Activated B cell treated with CpG ODN at 0.5 μM for 24 hours (primary cell): ENCODE data around the gene REPIN1. TPM values are rescaled to one million over a fixed set of nuclear protein-coding genes. Genes with fewer than 3 reads are reported as not detected.
A peak's percentile ranks its signal among the peaks of the same experiment; 100 is the strongest.

Experiments used
- ATAC-seq: fragments of 200-7000 bp; cut with Tn5 transposase; one replicate; pipeline ENCODE4 v1.10.0; 2021; ENCODE audit warnings: low read depth, mild to moderate bottlenecking, moderate library complexity
- CTCF ChIA-PET: fragments of 350-600 bp; sonication (Branson Sonifier 250); formaldehyde crosslinking; loops from one replicate; lab custom pipeline; 2021; ENCODE audit warnings: antibody characterized with exemption; lab: Charles Lee
- POLR2A ChIA-PET: fragments of 350-600 bp; sonication (Branson Sonifier 250); formaldehyde crosslinking; loops from one replicate; lab custom pipeline; 2021; ENCODE audit warnings: antibody characterized with exemption; lab: Charles Lee
- DNase-seq: peaks from one replicate; pipeline ENCODE4 v3.0.0; 2022
- H3K27ac Mint-ChIP-seq: one replicate; pipeline ENCODE4 v1.8.0; 2020; ENCODE audit warnings: mixed read lengths
- H3K27me3 Mint-ChIP-seq: one replicate; pipeline ENCODE4 v1.8.0; 2021; ENCODE audit warnings: mixed read lengths
- H3K36me3 Mint-ChIP-seq: one replicate; pipeline ENCODE4 v1.8.0; 2021; ENCODE audit warnings: low read depth, mixed read lengths
- H3K4me1 Mint-ChIP-seq: one replicate; pipeline ENCODE4 v1.8.0; 2021; ENCODE audit warnings: mixed read lengths
- H3K4me3 Mint-ChIP-seq: one replicate; pipeline ENCODE4 v1.8.0; 2020; ENCODE audit warnings: mild to moderate bottlenecking, mixed read lengths
- H3K9me3 Mint-ChIP-seq: one replicate; pipeline ENCODE4 v1.8.0; 2020; ENCODE audit warnings: mixed read lengths
- CTCF ChIP-seq: fragments of 200-600 bp; IDR thresholded peaks from one replicate; pipeline ENCODE4 v1.8.0; 2022; ENCODE audit warnings: antibody characterized with exemption, mild to moderate bottlenecking
- intact Hi-C: fragments of 100-400 bp; cut with micrococcal nuclease; formaldehyde crosslinking; loops from one replicate; pipeline ENCODE4 v1.15.1; 2024
- total RNA-seq: library from RNA; stranded (reverse); gene quantifications from 2 replicates; pipeline ENCODE4 v1.2.3, GENCODE V29; 2022

REPIN1 gene
- total RNA-seq, 1 donor from 2014 or later, result 116 TPM

- no peak for TF ChIP-seq CTCF
- Mint-ChIP-seq H3K9me3 (no peaks in the 10 kb centered on the region), H3K27me3 (no peaks in the 10 kb centered on the region), H3K27ac (no peak overlapping the region), H3K4me3 (no peak overlapping the region), H3K4me1 (peaks cover 16% of the 10 kb centered on the region), H3K36me3 (peaks cover 25% of the 10 kb centered on the region)
- CTCF ChIA-PET, result no interaction called here
- DNase-seq (no peak), ATAC-seq (no peak)
- POLR2A ChIA-PET, result interaction anchor here (0.6 to 1.3 kb wide), 2 partner anchors 49 to 91 kb away, joined by 3 read pairs; no protein-coding TSS in a partner anchor
- intact Hi-C loops, result no loop called here
Measured at GRCh38 chr7:150415161-150416153, 46.8 kb downstream of the REPIN1 start.

GRCh38 chr7:150417239-150417638 lies 48.6 kb downstream of the REPIN1 start:
- DNase-seq (no peak), ATAC-seq (no peak)
- Mint-ChIP-seq H3K4me1 (peaks cover 12% of the 10 kb centered on the region), H3K9me3 (no peaks in the 10 kb centered on the region), H3K36me3 (peaks cover 9% of the 10 kb centered on the region), H3K27me3 (peaks cover 4% of the 10 kb centered on the region), H3K4me3 (no peak overlapping the region), H3K27ac (no peak overlapping the region)
- POLR2A ChIA-PET, result interaction anchor here (1.2 to 2.2 kb wide), 4 partner anchors 8 to 48 kb away, joined by 3 to 9 read pairs (median 3); no protein-coding TSS in a partner anchor
- CTCF ChIA-PET, result interaction anchor here (1.2 to 1.7 kb wide), 3 partner anchors 59 to 96 kb away, joined by 3 to 5 read pairs (median 3); no protein-coding TSS in a partner anchor
- intact Hi-C loops, result no loop called here
- TF ChIP-seq CTCF, result no peak

GRCh38 chr7:150417863-150418262 lies 49.2 kb downstream of the REPIN1 start:
- intact Hi-C loops, result no loop called here
- ATAC-seq (no peak), DNase-seq (no peak)
- Mint-ChIP-seq H3K27ac (no peak overlapping the region), H3K36me3 (peaks cover 3% of the 10 kb centered on the region), H3K4me1 (peaks cover 12% of the 10 kb centered on the region), H3K27me3 (peaks cover 4% of the 10 kb centered on the region), H3K9me3 (no peaks in the 10 kb centered on the region), H3K4me3 (no peak overlapping the region)
- CTCF ChIA-PET, result interaction anchor here (0.9 to 1.7 kb wide), 4 partner anchors 51 to 97 kb away, joined by 3 to 5 read pairs (median 3); no protein-coding TSS in a partner anchor
- no peak for TF ChIP-seq CTCF
- POLR2A ChIA-PET, result interaction anchor here (1.2 to 2.2 kb wide), 4 partner anchors 9 to 48 kb away, joined by 3 to 9 read pairs (median 3); no protein-coding TSS in a partner anchor

- TF ChIP-seq CTCF, result no peak
- DNase-seq (peak; percentile 8), ATAC-seq (no peak)
- no peaks in the 10 kb centered on the region for H3K36me3 Mint-ChIP-seq
- CTCF ChIA-PET, result interaction anchor here (1.6 to 2.4 kb wide), 4 partner anchors 11 to 65 kb away, joined by 5 to 13 read pairs (median 10); a partner anchor contains a TSS
- POLR2A ChIA-PET, result interaction anchor here (1.5 to 1.6 kb wide), 2 partner anchors 40 to 64 kb away, joined by 4 to 5 read pairs; no protein-coding TSS in a partner anchor
- intact Hi-C loops, result no loop called here
- H3K9me3 Mint-ChIP-seq, result no peaks in the 10 kb centered on the region
- peaks cover 7% of the 10 kb centered on the region for H3K27me3 Mint-ChIP-seq
- no peak overlapping the region for H3K27ac Mint-ChIP-seq
- no peak overlapping the region for H3K4me3 Mint-ChIP-seq
- peaks cover 7% of the 10 kb centered on the region for H3K4me1 Mint-ChIP-seq
Measured at GRCh38 chr7:150420242-150420641, 51.6 kb downstream of the REPIN1 start.
